ENCODE measurements around the gene C13orf46.

C13orf46 gene

GRCh38 chr13:113954046-113954835 lies 19.6 kb downstream of the C13orf46 start:
- no peak for DNase-seq (ENCODE audit: low spot score)

- DNase-seq (ENCODE audit: low spot score): no peak
Measured at GRCh38 chr13:113953561-113953960, 20.3 kb downstream of the C13orf46 start.

GRCh38 chr13:113952983-113953520 lies 20.8 kb downstream of the C13orf46 start:
- DNase-seq (ENCODE audit: low spot score): no peak

GRCh38 chr13:113952151-113952982 lies 21.5 kb downstream of the C13orf46 start:
- no peak for DNase-seq (ENCODE audit: low spot score)

- peak; percentile 62 for DNase-seq (ENCODE audit: low spot score)
Measured at GRCh38 chr13:113951246-113951999, 22.5 kb downstream of the C13orf46 start.

DNA sequence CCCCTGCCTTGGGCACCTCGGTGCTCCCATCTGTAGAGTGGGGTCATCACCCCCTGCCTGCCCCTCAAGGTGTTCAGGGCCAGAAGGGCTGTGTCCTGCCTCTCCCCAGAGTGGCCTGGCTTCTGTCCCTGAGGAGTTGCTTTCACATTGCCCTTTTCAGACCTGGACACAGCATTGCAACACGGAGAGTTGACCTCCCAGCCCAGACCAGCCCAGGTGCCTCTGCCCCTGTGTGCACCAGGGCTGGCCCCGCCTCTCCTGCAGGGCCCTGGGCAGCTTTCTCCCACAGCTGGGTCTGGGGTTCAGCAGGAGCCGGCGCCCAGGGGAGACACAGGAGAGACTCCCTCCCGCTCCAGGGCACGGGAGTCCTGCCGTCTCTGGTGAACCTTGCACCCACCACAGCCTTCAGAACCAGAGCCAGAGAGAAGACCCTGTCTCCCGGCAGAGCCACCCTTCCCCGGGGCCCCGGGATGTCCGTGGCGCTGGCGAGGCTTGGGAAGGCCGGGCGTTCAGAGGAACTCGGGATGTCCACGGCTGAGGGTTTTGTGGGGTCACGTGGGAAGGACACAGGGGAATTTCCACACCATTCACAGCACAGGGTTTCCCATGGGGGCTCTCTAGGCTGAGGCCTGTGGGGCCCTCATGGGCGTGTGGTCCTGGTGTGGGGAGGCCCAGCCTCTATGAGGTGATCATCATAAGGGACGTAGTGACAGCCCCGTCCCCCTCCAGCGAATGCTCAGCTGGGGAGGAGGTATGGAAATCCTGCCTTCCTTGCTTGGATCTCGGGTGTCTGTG lies 23.2 kb downstream of the C13orf46 start:
- DNase-seq (ENCODE audit: low spot score): no peak

- DNase-seq (ENCODE audit: low spot score): no peak
Measured at GRCh38 chr13:113949546-113949945, 24.3 kb downstream of the C13orf46 start.

DNA sequence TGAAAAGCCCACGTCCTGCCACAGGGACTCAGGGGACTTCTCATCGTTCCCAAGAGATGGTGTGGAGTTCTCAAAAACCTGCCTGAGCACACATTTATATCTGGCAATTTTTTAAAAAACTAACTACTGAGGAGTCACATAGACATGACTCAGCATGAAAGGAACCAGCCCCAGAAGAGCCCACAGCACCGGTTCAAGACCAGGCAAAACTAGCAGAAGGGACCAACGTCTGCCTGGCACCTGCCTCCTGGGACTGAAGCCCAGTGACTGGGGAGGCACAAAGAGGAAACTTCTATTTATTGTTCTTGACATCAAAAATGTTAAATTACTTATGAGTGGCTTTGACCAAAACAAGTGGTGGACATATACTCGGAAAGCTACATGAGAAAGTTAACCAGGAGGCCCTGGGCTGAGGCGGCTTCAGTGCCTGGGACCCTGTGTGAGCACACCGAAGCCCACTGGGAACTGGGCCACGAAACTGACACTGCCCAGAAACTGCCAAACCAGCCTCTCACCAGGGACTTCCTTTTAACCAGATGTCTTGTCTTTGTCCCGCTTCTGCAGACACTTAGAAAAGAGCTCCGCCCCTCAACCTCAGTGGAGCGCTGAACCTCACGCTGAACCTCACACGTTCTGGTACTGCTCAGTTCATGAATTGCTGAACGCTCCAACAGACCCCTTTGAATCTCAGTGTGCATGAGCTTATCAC lies 25.7 kb downstream of the C13orf46 start:
- no peak for DNase-seq (ENCODE audit: low spot score)

- DNase-seq (ENCODE audit: low spot score): no peak
Measured at GRCh38 chr13:113947311-113948033, 26.4 kb downstream of the C13orf46 start.

DNA sequence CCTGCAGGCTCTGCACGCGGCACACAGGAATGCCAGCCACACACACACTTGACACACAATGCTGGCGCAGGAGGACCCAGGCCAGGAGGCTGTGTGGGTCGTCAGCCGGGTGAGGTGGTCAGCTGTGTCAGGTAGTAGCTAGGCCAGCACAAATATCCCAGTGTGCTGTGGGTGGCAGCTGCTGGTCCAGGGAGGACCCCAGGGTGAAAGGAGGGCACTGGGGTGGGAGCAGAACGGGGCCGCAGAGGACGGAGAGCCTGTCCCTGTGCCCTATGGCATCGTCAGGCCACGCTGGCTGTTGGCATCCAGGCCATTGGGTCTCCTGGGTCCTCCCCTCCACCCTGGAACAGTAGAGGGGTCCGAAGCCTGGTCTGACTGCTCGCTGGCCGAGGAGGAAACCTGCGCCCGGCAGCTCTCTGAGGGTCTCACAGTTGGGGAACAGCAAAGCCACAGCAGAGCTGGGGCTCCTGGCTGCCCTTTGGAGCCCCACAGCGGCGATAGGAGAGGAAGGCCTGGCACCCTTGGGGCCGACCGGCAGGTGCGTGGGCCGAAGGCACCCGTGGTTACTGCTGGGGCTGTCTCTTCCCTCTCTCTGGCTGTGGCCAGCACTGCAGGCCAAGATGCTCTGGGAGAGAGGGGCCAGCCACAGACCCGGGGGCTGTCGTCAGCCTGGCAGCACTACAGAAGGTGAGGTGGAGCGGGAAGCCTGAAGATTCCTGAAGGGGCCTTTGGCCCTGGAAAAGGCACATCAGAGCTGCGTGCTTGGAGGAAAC lies 27.3 kb downstream of the C13orf46 start:
- DNase-seq (ENCODE audit: low spot score): no peak

- no peak for DNase-seq (ENCODE audit: low spot score)
Measured at GRCh38 chr13:113945857-113946408, 27.9 kb downstream of the C13orf46 start.

DNA sequence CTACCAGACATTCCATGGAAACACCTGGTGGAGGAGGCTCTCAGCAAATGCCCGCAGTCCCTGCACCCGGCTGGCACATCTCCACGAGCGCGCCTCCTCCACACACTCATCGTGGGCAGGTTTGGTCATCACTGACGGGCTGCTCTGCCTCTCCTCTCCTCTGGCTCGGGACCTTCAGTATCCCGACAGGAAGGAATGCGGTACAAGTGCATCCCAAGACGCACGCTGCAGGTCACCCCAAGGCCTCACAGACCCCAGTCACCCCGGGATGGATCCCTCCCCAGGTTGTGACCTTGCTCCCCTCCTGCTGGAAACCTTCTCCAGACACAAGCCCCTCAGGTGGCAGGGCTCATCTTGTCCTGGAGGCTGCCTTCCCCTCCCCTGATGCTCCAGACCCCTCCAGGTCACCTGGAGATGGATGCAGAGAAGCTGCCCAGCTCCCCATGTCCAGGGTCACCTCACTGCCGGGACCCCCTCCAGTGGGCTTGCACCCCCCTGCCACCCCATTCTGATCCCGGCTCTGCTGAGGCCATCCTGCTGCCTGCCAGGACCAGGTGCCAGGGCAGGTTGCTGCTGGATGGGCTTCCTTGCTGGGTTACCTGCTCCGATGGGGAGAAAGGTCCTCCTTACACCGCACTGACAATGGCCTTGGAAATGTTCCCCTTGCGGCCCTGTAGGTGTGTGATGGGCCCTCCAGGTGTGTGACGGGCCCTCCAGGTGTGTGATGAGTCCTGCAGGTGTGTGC lies 29.9 kb downstream of the C13orf46 start:
- DNase-seq (ENCODE audit: low spot score): no peak

- DNase-seq (ENCODE audit: low spot score): no peak
Measured at GRCh38 chr13:113942591-113943103, 31.2 kb downstream of the C13orf46 start.

- DNase-seq (ENCODE audit: low spot score): no peak
Measured at GRCh38 chr13:113941571-113942191, 32.2 kb downstream of the C13orf46 start.

DNA sequence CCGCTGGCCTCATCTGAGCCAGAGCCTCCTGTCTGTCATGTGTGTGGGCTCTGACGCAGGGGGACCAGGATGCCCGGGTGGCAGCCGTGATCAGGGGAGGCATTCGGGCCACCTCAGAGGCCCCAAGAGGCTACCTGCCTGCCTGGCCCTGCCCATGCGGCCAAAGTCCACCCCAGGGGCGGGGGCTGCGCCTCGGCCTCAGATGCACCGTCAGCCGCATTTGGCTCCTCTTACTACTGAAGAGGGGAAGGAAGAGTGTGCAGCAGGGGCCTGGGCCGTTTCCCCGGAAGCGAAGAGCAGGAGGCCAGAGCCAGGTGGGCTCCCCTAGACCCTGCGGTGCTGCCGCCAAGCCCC lies 34.0 kb downstream of the C13orf46 start:
- no peak for DNase-seq (ENCODE audit: low spot score)

DNA sequence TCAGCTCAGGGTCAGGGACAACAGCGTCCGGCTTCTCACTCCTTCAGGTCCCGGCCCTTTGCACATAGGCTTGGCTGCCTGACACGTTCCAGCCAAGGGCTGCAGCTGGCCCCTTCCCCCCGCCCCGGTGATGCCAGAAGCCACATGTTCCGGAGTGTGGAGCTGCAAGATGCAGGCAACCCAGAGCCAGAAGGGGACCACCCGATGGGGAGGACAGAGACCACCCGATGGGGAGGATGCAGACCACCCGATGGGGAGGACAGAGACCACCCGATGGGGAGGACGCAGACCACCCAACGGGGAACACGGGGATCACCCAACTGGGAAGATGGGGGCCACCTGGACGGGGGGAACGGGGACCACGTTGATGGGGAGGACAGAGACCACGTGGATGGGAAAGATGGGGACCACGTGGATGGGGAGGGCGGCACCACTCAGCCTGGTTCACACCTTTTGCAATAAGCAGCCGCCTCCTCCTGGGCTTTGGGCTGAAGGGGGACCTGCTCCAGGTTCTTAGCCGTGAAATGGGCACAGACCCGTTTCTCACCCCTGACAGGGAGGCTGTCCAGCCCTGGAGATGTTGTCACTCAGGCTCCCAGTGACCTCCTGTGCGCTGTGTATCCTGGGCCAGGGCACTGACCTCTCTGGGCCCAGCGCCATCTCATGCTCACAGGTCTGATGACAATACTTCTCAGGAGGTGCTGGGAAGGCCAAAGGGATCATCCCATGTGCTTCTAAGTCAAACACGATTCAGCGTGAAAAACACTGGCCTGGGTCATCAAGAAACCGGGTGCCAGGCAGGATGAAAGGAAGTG lies 34.5 kb downstream of the C13orf46 start:
- no peak for DNase-seq (ENCODE audit: low spot score)

DNA sequence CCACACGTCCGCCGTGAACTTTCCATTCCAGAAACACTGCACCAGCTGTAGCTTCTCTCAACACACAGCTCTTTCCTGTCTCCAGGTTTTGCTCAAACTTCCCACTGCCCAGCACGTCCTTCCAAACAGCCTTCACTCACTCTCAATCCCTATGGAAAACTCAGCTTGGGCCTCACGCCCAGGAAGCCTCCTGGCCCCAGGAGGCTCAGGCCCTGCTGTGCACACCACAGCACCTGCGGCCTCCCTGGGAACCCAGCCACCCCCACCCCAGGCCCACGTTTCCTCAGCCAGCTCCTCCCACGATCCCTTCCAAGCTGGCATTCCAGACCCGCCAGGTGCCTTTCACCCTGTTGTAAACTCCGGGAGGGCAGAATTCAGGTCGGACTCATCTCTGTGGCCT lies 35.2 kb downstream of the C13orf46 start:
- no peak for DNase-seq (ENCODE audit: low spot score)

Data from LoVo (cell line).